GM21717 (cell line): ENCODE results near the gene CKS2.
"Not testable (repeated sequence)": the region's sequence is repeated elsewhere in the genome, so short reads cannot be mapped to it uniquely, and the experiment has no call there.

Experiments
- ATAC-seq: cut with Tn5 transposase; IDR thresholded peaks from one replicate; pipeline ENCODE4 v1.9.1; 2021; ENCODE audit warnings: mild to moderate bottlenecking, moderate library complexity; ENCODE audit not compliant: unreplicated experiment

The CKS2 gene

DNA sequence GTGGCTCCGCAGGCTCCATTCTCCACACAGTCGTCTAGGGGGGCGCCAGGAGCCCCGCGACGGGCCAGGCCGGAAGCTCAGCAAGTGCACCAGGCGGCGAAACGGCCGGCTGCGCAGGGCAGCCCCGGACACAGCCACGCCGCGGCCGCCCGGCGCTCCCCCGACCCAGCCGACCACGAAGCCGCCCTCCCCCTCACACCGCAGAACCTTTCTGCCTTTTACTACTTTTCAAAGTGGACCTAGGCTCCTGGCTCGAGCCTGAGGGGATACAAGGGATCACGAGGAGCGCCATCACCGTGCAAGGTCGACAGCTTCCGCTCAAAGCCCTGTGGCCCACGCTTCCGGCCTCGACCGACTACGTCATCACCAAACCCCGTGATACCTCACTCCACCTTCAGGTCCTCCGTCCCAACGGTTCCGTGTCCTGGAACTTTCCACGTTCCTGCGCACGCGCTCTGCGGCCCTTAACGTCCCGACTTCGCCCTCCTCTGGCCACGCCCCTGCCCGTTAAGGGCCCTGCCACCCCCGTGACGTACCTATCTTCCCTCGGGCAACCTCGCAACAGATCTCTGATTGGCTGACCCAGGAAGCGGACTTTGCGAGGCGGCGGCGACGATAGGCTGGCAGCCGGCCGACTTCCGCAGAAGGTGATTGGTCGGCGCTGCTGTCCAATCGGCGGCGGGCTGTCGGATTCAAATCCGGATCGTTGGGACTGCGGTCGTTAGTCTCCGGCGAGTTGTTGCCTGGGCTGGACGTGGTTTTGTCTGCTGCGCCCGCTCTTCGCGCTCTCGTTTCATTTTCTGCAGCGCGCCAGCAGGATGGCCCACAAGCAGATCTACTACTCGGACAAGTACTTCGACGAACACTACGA lies at the start of gene CKS2:
TSS of gene CKS2 (plus strand) at position 721 of the 871 bp plus-strand sequence. CDS start at position 819, 98 bp downstream.
- ATAC-seq: peak; percentile 91

GRCh38 chr9:89273528-89274279 lies 37.3 kb upstream of the CKS2 start:
- ATAC-seq: no peak

GRCh38 chr9:89274838-89275237 lies 36.2 kb upstream of the CKS2 start:
- ATAC-seq: no peak

DNA sequence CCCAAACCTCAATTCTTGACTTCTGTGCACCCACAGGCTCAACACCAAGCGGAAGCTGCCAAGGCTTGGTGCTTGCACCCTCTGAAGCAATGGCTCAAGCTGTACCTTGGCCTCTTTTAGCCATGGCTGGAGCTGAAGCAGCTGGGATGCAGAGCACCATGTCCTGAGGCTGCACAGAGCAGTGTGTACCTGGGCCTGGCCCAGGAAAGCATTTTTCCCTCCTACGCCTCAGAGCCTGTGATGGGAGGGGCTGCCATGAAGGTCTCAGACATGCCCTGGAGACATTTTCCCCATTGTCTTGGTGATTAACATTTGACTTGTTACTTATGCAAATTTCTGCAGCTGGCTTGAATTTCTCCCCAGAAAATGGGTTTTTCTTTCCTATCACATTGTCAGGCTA lies 35.0 kb upstream of the CKS2 start:
- ATAC-seq: not testable (repeated sequence)

- no peak for ATAC-seq
Measured at GRCh38 chr9:89277043-89277442, 34.0 kb upstream of the CKS2 start.

GRCh38 chr9:89277454-89277853 lies 33.5 kb upstream of the CKS2 start:
- ATAC-seq: peak; percentile 89

- ATAC-seq: no peak
Measured at GRCh38 chr9:89278551-89278950, 32.4 kb upstream of the CKS2 start.

GRCh38 chr9:89278997-89279739 lies 31.8 kb upstream of the CKS2 start:
- no peak for ATAC-seq

DNA sequence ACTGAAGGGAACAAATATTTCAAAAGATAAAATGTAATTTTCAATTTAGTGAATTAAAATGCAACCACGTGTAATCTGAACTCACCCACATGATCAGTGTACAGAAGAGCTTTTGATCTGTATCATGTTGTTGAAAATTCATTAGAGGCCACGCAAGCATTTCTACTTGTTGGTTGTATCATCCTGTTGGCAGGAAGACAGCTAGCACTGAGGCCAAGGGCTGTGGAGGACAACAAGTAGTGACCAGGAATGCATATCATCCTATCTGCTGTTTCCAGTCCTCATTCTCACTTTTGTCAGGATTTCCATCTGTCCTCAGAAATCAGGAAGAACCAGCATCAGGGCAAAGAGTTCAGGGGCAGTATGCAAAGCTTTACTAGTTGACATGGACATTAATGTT lies 29.9 kb upstream of the CKS2 start:
- ATAC-seq: no peak

DNA sequence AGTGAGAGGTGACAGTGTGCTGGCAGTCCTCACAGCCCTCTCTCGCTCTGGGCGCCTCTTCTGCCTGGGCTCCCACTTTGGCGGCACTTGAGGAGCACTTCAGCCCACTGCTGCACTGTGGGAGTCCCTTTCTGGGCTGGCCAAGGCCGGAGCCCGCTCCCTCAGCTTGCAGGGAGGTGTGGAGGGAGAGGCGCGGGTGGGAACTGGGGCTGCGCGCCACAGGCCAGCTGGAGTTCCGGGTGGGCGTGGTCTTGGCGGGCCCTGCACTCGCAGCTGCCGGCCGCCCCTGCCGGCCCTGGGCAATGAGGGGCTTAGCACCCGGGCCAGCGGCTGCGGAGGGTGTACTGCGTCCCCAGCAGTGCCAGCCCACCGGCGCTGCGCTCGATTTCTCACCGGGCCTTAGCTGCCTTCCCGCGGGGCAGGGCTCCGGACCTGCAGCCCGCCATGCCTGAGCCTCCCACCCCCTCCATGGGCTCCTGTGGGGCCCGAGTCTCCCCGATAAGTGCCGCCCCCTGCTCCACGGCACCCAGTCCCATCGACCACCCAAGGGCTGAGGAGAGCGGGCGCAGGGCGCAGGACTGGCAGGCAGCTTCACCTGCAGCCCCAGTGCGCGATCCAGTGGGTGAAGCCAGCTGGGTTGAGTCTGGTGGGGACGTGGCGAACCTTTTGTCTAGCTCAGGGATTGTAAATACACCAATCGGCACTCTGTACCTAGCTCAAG lies 28.6 kb upstream of the CKS2 start:
- not testable (repeated sequence) for ATAC-seq

- ATAC-seq: no peak
Measured at GRCh38 chr9:89284076-89284475, 26.9 kb upstream of the CKS2 start.

DNA sequence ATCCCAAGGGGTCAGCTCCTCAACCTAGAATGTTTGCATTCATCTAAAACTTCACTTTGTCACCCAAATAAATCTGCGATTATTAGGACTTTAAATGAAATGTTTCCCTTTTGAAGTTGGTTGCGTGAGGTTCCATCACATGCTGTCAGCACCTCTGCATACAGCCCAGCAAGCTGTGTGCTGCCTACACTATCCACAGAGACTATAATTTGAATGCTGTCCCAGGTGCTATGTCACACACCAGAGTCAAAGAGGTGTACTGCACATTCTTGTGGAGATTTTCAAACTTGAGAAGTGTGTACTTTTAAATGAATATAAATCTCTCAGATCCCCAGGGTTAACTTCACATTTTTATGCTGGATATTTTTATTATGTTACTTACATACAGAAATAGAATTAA lies 19.3 kb upstream of the CKS2 start:
- ATAC-seq: no peak

DNA sequence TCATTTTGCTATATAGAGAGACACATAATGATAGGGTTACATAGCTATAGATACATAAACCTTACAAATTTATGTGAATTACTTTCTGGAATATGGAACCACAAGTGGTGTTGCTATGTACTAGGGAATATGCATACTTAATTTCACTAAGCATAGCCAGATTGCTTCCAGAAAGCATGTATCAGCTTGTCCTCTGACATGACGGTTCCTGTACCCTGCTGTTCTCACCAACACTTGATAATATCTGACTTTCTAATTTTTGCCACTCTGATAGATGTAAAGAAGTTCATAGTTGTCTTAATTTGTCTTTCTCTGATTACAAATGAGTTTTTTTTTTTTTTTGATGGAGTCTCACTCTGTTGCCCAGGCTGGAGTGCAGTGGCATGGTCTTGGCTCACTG lies 18.0 kb upstream of the CKS2 start:
- no peak for ATAC-seq

DNA sequence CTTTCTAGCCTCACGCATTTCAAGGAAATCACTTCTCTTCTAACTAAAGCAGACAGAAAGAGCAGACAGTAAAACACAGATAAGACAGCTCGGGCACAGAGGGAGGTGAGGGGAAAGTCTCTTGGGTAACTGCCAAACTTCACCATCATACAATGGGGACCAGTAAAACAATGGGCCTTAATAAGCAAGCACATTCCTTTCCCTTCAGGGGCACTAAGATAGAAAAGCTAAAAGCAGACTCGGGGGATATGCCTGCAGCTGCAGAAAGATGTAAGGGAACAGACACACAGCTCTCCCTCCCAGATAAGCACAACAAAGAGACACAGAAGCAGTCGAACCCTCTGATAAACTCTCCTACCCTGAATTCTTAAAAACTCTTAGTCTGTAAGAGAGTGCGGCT lies 15.6 kb upstream of the CKS2 start:
- no peak for ATAC-seq

- ATAC-seq: not testable (repeated sequence)
Measured at GRCh38 chr9:89301996-89302395, 9.0 kb upstream of the CKS2 start.

GRCh38 chr9:89304020-89304833 lies 6.8 kb upstream of the CKS2 start:
- no peak for ATAC-seq

DNA sequence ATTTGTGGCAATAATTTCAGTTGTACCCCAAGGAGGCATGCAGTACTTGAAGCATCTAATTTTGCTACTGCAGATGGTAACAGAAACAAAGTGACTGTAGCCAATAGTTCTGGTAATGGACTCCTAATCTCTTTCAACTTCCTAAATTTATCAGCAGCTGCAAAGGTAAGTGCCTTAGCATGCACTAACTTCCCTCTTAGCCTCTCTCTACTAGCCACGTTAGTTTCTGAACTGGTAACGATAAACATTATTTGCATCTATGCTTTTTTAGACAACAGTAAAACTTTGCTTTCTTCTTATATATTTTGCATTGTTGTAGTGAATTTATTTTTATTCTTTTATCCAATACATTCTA lies 6.2 kb upstream of the CKS2 start:
- no peak for ATAC-seq

DNA sequence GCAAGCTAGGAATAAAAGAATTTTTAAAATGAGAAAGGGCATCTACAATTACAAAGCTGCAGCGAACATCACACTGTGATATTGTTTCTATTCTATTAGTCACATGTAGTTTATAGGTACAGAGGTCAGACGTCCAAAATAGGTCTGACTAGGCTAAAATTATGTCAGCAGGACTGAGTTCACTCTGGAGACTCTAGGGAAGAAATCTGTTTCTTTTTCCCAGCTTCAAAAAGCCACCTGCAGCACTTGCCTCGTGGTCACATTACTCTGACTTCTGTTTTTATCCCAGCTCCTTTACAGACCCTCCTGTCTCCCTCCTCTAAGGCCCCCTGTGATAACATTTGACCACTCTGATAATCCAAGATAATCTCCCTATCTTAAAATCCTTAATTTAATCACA lies 5.1 kb upstream of the CKS2 start:
- no peak for ATAC-seq

DNA sequence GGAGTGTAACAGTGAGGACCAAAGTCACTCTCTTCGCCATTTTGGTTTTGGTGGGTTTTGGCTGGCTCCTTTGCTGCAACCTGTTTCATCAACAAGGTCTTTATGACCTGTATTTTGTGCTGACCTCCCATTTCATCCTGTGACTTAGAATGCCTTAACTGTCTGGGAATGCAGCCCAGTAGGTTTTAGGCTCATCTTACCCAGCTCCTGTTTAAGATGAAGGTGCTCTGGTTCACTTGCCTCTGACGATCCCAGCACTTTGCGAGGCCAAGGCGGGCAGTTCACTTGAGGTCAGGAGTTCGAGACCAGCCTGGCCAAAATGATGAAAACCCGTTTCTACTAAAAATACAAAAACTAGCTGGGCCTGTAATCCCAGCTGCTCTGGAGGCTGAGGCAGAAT lies 1.8 kb upstream of the CKS2 start:
- no peak for ATAC-seq
